SH-SY5Y (cell line): ENCODE data around the gene CACNA1I.

Source experiments
- GATA2 ChIP-seq: IDR thresholded peaks from 2 replicates; pipeline ENCODE4 v1.6.1; 2011; ENCODE audit warnings: mild to moderate bottlenecking, low read depth, low read length
- GATA3 ChIP-seq: IDR thresholded peaks from 2 replicates; pipeline ENCODE4 v1.6.1; 2011; ENCODE audit warnings: low read depth, mild to moderate bottlenecking, low read length, moderate library complexity

- TF ChIP-seq GATA2 (no peak), GATA3 (no peak)
Observed at GRCh38 chr22:39719559-39720450, 149.3 kb downstream of the CACNA1I start.
